ENCODE results near the gene RAB18.

DNA sequence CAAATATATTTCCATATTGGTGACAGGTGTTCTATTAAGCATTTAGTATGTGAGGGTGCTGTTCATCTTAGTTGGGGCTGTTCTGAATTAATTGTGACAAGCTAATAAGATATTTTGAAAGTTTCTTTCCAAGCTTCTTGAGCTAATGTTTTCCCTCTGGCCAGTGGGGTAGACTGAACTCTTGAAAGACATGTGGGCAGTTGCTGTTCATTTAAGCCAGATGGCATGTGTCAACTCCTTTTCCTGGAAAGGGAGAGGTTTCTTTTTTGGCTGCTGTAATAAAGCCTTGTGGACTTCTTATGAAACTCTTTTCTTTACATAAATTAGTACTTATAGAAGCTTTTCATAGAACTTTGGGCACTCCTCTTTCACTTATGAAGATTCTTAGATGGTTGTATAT lies 21.7 kb downstream of the RAB18 start:
- no peak for TF ChIP-seq WT1 (tag by site-specific recombination; IDR thresholded peaks at IDR 0.05)
- no peak for TF ChIP-seq ZNF354C (tag by site-specific recombination; IDR thresholded peaks at IDR 0.05; ENCODE audit: borderline replicate concordance, low read depth)
- TF ChIP-seq ZNF274 (IDR thresholded peaks at IDR 0.05; ENCODE audit: low read length), result no peak
- TF ChIP-seq ZNF274 (tag by site-specific recombination; IDR thresholded peaks at IDR 0.05; ENCODE audit: borderline replicate concordance), result no peak
- TF ChIP-seq ZNF202 (tag by site-specific recombination; IDR thresholded peaks at IDR 0.05; ENCODE audit: borderline replicate concordance), result no peak
- no peak for TF ChIP-seq ZNF670 (tag by site-specific recombination; IDR thresholded peaks at IDR 0.05; ENCODE audit: low read depth)
- TF ChIP-seq TCF7L2 (IDR thresholded peaks at IDR 0.05; ENCODE audit: borderline replicate concordance, low read depth, low read length), result no peak
- TF ChIP-seq ZNF560 (tag by site-specific recombination; IDR thresholded peaks at IDR 0.05; ENCODE audit: borderline replicate concordance), result no peak
- no peak for TF ChIP-seq SCRT2 (tag by site-specific recombination; IDR thresholded peaks at IDR 0.05)
- TF ChIP-seq, protein P1, sequence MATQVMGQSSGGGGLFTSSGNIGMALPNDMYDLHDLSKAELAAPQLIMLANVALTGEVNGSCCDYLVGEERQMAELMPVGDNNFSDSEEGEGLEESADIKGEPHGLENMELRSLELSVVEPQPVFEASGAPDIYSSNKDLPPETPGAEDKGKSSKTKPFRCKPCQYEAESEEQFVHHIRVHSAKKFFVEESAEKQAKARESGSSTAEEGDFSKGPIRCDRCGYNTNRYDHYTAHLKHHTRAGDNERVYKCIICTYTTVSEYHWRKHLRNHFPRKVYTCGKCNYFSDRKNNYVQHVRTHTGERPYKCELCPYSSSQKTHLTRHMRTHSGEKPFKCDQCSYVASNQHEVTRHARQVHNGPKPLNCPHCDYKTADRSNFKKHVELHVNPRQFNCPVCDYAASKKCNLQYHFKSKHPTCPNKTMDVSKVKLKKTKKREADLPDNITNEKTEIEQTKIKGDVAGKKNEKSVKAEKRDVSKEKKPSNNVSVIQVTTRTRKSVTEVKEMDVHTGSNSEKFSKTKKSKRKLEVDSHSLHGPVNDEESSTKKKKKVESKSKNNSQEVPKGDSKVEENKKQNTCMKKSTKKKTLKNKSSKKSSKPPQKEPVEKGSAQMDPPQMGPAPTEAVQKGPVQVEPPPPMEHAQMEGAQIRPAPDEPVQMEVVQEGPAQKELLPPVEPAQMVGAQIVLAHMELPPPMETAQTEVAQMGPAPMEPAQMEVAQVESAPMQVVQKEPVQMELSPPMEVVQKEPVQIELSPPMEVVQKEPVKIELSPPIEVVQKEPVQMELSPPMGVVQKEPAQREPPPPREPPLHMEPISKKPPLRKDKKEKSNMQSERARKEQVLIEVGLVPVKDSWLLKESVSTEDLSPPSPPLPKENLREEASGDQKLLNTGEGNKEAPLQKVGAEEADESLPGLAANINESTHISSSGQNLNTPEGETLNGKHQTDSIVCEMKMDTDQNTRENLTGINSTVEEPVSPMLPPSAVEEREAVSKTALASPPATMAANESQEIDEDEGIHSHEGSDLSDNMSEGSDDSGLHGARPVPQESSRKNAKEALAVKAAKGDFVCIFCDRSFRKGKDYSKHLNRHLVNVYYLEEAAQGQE (tag by site-specific recombination; IDR thresholded peaks at IDR 0.05), result no peak
- no peak for TF ChIP-seq ZNF514 (tag by site-specific recombination; IDR thresholded peaks at IDR 0.05)
- TF ChIP-seq ZNF23 (tag by site-specific recombination; IDR thresholded peaks at IDR 0.05; ENCODE audit: borderline replicate concordance), result no peak
- TF ChIP-seq, protein P2, sequence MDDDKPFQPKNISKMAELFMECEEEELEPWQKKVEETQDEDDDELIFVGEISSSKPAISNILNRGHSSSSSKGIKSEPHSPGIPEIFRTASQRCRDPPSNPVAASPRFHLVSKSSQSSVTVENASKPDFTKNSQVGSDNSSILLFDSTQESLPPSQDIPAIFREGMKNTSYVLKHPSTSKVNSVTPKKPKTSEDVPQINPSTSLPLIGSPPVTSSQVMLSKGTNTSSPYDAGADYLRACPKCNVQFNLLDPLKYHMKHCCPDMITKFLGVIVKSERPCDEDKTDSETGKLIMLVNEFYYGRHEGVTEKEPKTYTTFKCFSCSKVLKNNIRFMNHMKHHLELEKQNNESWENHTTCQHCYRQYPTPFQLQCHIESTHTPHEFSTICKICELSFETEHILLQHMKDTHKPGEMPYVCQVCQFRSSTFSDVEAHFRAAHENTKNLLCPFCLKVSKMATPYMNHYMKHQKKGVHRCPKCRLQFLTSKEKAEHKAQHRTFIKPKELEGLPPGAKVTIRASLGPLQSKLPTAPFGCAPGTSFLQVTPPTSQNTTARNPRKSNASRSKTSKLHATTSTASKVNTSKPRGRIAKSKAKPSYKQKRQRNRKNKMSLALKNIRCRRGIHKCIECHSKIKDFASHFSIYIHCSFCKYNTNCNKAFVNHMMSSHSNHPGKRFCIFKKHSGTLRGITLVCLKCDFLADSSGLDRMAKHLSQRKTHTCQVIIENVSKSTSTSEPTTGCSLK (tag by site-specific recombination; IDR thresholded peaks at IDR 0.05), result no peak

Data from HEK293 (cell line).